GM23338 (cell line): ENCODE data around the gene OLIG1. TPM values are rescaled to one million over a fixed set of nuclear protein-coding genes. Genes with fewer than 3 reads are reported as not detected.
A peak's percentile ranks its signal among the peaks of the same experiment; 100 is the strongest.

Experiments
- ATAC-seq: fragments of 200-7000 bp; cut with Tn5 transposase; 3 replicates; pipeline ENCODE4 v1.9.1; 2020
- DNase-seq: peaks from one replicate; pipeline ENCODE4 v3.0.0-alpha.2; 2015; ENCODE audit warnings: low spot score
- H2AFZ ChIP-seq: fragments of 200-600 bp; sonication (generic); 2 replicates; pipeline ENCODE4 v1.8.0; 2016; ENCODE audit warnings: antibody characterized with exemption, mild to moderate bottlenecking, moderate library complexity
- H3F3A ChIP-seq: fragments of 200-600 bp; sonication (generic); replicated peaks from 2 replicates; pipeline ENCODE4 v1.8.0; 2017; ENCODE audit warnings: antibody characterized with exemption, mixed run types, low read depth
- H3K27ac ChIP-seq: fragments of 200-600 bp; sonication (generic); 2 replicates; pipeline ENCODE4 v1.6.1; 2016; ENCODE audit warnings: low read depth
- H3K27me3 ChIP-seq: fragments of 200-600 bp; sonication (generic); 2 replicates; pipeline ENCODE4 v1.8.0; 2016; ENCODE audit warnings: mild to moderate bottlenecking, mixed run types, moderate library complexity; ENCODE audit not compliant: insufficient read depth
- H3K36me3 ChIP-seq: fragments of 200-600 bp; sonication (generic); 2 replicates; pipeline ENCODE4 v1.8.0; 2016; ENCODE audit warnings: mild to moderate bottlenecking; ENCODE audit not compliant: insufficient read depth
- H3K4me1 ChIP-seq: fragments of 200-600 bp; sonication (generic); 2 replicates; pipeline ENCODE4 v1.8.0; 2016; ENCODE audit warnings: mild to moderate bottlenecking, moderate library complexity; ENCODE audit not compliant: insufficient read depth
- H3K4me2 ChIP-seq: fragments of 200-600 bp; sonication (generic); 2 replicates; pipeline ENCODE4 v1.7.1; 2017; ENCODE audit warnings: mixed run types
- H3K4me3 ChIP-seq: fragments of 200-600 bp; sonication (generic); 2 replicates; pipeline ENCODE4 v1.6.1; 2016; ENCODE audit warnings: mixed run types
- H3K79me2 ChIP-seq: fragments of 200-600 bp; sonication (generic); replicated peaks from 2 replicates; pipeline ENCODE4 v1.8.0; 2017; ENCODE audit warnings: mild to moderate bottlenecking; ENCODE audit not compliant: insufficient read depth
- H3K9me2 ChIP-seq: fragments of 200-600 bp; sonication (generic); 2 replicates; pipeline ENCODE4 v1.8.0; 2017; ENCODE audit not compliant: insufficient read depth
- H4K20me1 ChIP-seq: fragments of 200-600 bp; sonication (generic); replicated peaks from 2 replicates; pipeline ENCODE4 v1.8.0; 2017; ENCODE audit warnings: mild to moderate bottlenecking; ENCODE audit not compliant: insufficient read depth
- H3K27ac Mint-ChIP-seq: 2 replicates; pipeline ENCODE4 v1.8.0; 2020; ENCODE audit warnings: inconsistent platforms, mild to moderate bottlenecking, moderate library complexity, mixed read lengths
- H3K27me3 Mint-ChIP-seq: 3 replicates; pipeline ENCODE4 v1.8.0; 2022; ENCODE audit warnings: low read depth, mild to moderate bottlenecking, moderate library complexity, mixed read lengths, inconsistent platforms; ENCODE audit not compliant: insufficient read depth, poor library complexity
- H3K36me3 Mint-ChIP-seq: 3 replicates; pipeline ENCODE4 v1.8.0; 2021; ENCODE audit warnings: low read depth, mild to moderate bottlenecking, inconsistent platforms, moderate library complexity, mixed read lengths
- H3K4me1 Mint-ChIP-seq: 3 replicates; pipeline ENCODE4 v1.8.0; 2020; ENCODE audit warnings: mild to moderate bottlenecking, inconsistent platforms, mixed read lengths
- H3K4me3 Mint-ChIP-seq: 3 replicates; pipeline ENCODE4 v1.8.0; 2021; ENCODE audit warnings: moderate library complexity, mild to moderate bottlenecking, inconsistent platforms, mixed read lengths
- H3K9me3 Mint-ChIP-seq: 3 replicates; pipeline ENCODE4 v1.8.0; 2020; ENCODE audit warnings: moderate library complexity, mild to moderate bottlenecking, inconsistent platforms, mixed read lengths
- EZH2 ChIP-seq: fragments of 200-600 bp; sonication (generic); IDR thresholded peaks from one replicate; pipeline ENCODE4 v1.8.0; 2017; ENCODE audit warnings: antibody characterized with exemption, mild to moderate bottlenecking, low read depth; ENCODE audit not compliant: unreplicated experiment
- EZH2phosphoT487 ChIP-seq: fragments of 200-600 bp; sonication (generic); IDR thresholded peaks from one replicate; pipeline ENCODE4 v1.8.1; 2018; ENCODE audit warnings: antibody characterized with exemption; ENCODE audit not compliant: unreplicated experiment
- POLR2AphosphoS5 ChIP-seq: IDR thresholded peaks from 2 replicates; pipeline ENCODE4 v1.6.1; 2016; ENCODE audit warnings: antibody characterized with exemption, low read depth
- polyA plus RNA-seq: library from polyadenylated mRNA; unstranded; fragments of >200 nt; fragmentation: Nextera tagmentation; extraction: Ambion mirVana; gene quantifications from 2 replicates; pipeline ENCODE4 v1.2.1, GENCODE V29; 2016
- total RNA-seq: library from RNA; depleted of rRNA; stranded (reverse); fragments of >200 nt; shearing (Covaris generic); gene quantifications from 2 replicates; pipeline ENCODE4 v1.2.3, GENCODE V29; 2014
- TF ChIP-seq, protein P1 (sequence below): IDR thresholded peaks from 2 replicates; pipeline ENCODE4 v1.6.1; 2016; ENCODE audit warnings: antibody characterized with exemption

The OLIG1 gene
- total and polyA plus RNA-seq, 2 experiments from 2014 or later = 0.14 to 0.81 TPM

DNA sequence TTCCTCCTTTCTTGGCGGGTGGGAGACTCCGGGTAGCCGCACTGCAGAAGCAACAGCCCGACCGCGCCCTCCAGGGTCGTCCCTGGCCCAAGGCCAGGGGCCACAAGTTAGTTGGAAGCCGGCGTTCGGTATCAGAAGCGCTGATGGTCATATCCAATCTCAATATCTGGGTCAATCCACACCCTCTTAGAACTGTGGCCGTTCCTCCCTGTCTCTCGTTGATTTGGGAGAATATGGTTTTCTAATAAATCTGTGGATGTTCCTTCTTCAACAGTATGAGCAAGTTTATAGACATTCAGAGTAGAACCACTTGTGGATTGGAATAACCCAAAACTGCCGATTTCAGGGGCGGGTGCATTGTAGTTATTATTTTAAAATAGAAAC lies 41.7 kb upstream of the OLIG1 start:
- Histone ChIP-seq H3K27me3 (peaks cover 98% of the 10 kb centered on the region), H3K27ac (no peak overlapping the region), H2AFZ (no peak overlapping the region), H3K36me3 (no peaks in the 10 kb centered on the region), H3F3A (no peaks in the 10 kb centered on the region), H3K4me1 (peaks cover 50% of the 10 kb centered on the region), H4K20me1 (peaks cover 25% of the 10 kb centered on the region), H3K79me2 (no peaks in the 10 kb centered on the region), H3K4me3 (peak overlapping the region; percentile 64), H3K4me2 (peak overlapping the region; percentile 88), H3K9me2 (no peaks in the 10 kb centered on the region)
- TF ChIP-seq EZH2phosphoT487 (no peak), EZH2 (no peak), POLR2AphosphoS5 (no peak)
- Mint-ChIP-seq H3K36me3 (no peaks in the 10 kb centered on the region; the same call in 1 of the 3 replicates), H3K4me1 (peaks cover 34% of the 10 kb centered on the region), H3K9me3 (peaks cover 3% of the 10 kb centered on the region; the same call in 2 of the 3 replicates), H3K27me3 (peaks cover 94% of the 10 kb centered on the region), H3K27ac (no peak overlapping the region), H3K4me3 (peak overlapping the region; percentile 50; the same call in 2 of the 3 replicates)
- no peak for ATAC-seq
- DNase-seq = peak; percentile 45

DNA sequence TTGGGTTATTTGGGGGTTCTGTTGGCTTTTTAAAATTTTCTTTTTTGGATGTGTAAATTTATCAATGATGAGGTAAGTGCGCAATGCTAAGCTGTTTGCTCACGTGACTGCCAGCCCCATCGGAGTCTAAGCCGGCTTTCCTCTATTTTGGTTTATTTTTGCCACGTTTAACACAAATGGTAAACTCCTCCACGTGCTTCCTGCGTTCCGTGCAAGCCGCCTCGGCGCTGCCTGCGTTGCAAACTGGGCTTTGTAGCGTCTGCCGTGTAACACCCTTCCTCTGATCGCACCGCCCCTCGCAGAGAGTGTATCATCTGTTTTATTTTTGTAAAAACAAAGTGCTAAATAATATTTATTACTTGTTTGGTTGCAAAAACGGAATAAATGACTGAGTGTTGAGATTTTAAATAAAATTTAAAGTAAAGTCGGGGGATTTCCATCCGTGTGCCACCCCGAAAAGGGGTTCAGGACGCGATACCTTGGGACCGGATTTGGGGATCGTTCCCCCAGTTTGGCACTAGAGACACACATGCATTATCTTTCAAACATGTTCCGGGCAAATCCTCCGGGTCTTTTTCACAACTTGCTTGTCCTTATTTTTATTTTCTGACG lies 41.1 kb upstream of the OLIG1 start:
- H2AFZ ChIP-seq = no peak overlapping the region; the same call in 1 of the 2 replicates
- peak overlapping the region; percentile 53 for H3K4me3 Mint-ChIP-seq
- peaks cover 48% of the 10 kb centered on the region for H3K4me1 ChIP-seq
- H3K27me3 ChIP-seq = peaks cover 98% of the 10 kb centered on the region
- H3K4me1 Mint-ChIP-seq = peaks cover 33% of the 10 kb centered on the region
- no peaks in the 10 kb centered on the region for H3K79me2 ChIP-seq
- peaks cover 94% of the 10 kb centered on the region for H3K27me3 Mint-ChIP-seq
- H3K9me3 Mint-ChIP-seq = peaks cover 3% of the 10 kb centered on the region; the same call in 2 of the 3 replicates
- H3K4me3 ChIP-seq = peak overlapping the region; percentile 64
- ATAC-seq (no peak), DNase-seq (peak; percentile 46)
- no peaks in the 10 kb centered on the region for H3F3A ChIP-seq
- H3K27ac ChIP-seq = no peak overlapping the region
- no peak overlapping the region for H3K27ac Mint-ChIP-seq
- TF ChIP-seq, protein P1, sequence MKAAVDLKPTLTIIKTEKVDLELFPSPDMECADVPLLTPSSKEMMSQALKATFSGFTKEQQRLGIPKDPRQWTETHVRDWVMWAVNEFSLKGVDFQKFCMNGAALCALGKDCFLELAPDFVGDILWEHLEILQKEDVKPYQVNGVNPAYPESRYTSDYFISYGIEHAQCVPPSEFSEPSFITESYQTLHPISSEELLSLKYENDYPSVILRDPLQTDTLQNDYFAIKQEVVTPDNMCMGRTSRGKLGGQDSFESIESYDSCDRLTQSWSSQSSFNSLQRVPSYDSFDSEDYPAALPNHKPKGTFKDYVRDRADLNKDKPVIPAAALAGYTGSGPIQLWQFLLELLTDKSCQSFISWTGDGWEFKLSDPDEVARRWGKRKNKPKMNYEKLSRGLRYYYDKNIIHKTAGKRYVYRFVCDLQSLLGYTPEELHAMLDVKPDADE = no peak
- TF ChIP-seq EZH2 = peak; percentile 92
- peak overlapping the region; percentile 88 for H3K4me2 ChIP-seq
- no peaks in the 10 kb centered on the region for H3K9me2 ChIP-seq
- no peaks in the 10 kb centered on the region for H3K36me3 ChIP-seq
- peaks cover 24% of the 10 kb centered on the region for H4K20me1 ChIP-seq
- H3K36me3 Mint-ChIP-seq = no peaks in the 10 kb centered on the region; the same call in 1 of the 3 replicates

DNA sequence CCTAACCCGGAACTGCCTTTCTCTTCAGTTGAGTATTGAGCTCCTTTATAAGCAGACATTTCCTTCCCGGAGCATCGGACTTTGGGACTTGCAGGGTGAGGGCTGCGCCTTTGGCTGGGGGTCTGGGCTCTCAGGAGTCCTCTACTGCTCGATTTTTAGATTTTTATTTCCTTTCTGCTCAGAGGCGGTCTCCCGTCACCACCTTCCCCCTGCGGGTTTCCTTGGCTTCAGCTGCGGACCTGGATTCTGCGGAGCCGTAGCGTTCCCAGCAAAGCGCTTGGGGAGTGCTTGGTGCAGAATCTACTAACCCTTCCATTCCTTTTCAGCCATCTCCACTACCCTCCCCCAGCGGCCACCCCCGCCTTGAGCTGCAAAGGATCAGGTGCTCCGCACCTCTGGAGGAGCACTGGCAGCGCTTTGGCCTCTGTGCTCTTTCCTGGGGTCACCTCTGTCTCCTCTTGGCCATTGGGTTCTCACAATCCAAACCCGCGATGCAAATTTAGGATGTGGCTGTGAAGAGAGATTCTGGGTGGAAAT lies 40.5 kb upstream of the OLIG1 start:
- no peak overlapping the region for H3K27ac ChIP-seq
- H3K4me3 ChIP-seq = peak overlapping the region; percentile 64
- peak overlapping the region; percentile 43; the same call in 1 of the 2 replicates for H2AFZ ChIP-seq
- peaks cover 94% of the 10 kb centered on the region for H3K27me3 Mint-ChIP-seq
- DNase-seq = peak; percentile 52
- H3K36me3 Mint-ChIP-seq = no peaks in the 10 kb centered on the region; the same call in 1 of the 3 replicates
- H3K4me1 ChIP-seq = peaks cover 45% of the 10 kb centered on the region
- no peak for TF ChIP-seq POLR2AphosphoS5
- TF ChIP-seq EZH2 = peak; percentile 81
- peaks cover 18% of the 10 kb centered on the region for H4K20me1 ChIP-seq
- no peaks in the 10 kb centered on the region for H3K36me3 ChIP-seq
- no peak overlapping the region for H3K27ac Mint-ChIP-seq
- peaks cover 31% of the 10 kb centered on the region for H3K4me1 Mint-ChIP-seq
- no peaks in the 10 kb centered on the region for H3F3A ChIP-seq
- no peak for ATAC-seq
- peaks cover 3% of the 10 kb centered on the region; the same call in 2 of the 3 replicates for H3K9me3 Mint-ChIP-seq
- peak overlapping the region; percentile 88 for H3K4me2 ChIP-seq
- H3K27me3 ChIP-seq = peaks cover 98% of the 10 kb centered on the region
- H3K4me3 Mint-ChIP-seq = peak overlapping the region; percentile 53
- no peaks in the 10 kb centered on the region for H3K9me2 ChIP-seq
- H3K79me2 ChIP-seq = no peaks in the 10 kb centered on the region
